Fibroblast of lung (primary cell): Measurements from ENCODE around the gene TENM3. TPM values are rescaled to one million over a fixed set of nuclear protein-coding genes. Genes with fewer than 3 reads are reported as not detected.

Experiments
- DNase-seq, 2 donors: peaks; one replicate each; pipeline versions ENCODE4 v3.0.0 to v3.0.0-alpha.2; 2010; ENCODE audit warnings: low read depth in 2 of 2
- H2AFZ ChIP-seq: 2 replicates; pipeline ENCODE4 v1.5.1; 2012; ENCODE audit warnings: low read length, control low read depth, inconsistent platforms
- H3K27ac ChIP-seq: 2 replicates; pipeline ENCODE4 v1.5.1; 2011; ENCODE audit warnings: low read length, control low read depth; ENCODE audit not compliant: insufficient read depth
- H3K27me3 ChIP-seq: 2 replicates; pipeline ENCODE4 v1.5.1; 2011; ENCODE audit warnings: mild to moderate bottlenecking, low read length; ENCODE audit not compliant: control insufficient read depth, insufficient read depth
- H3K36me3 ChIP-seq: 2 replicates; pipeline ENCODE4 v1.5.1; 2011; ENCODE audit warnings: low read length; ENCODE audit not compliant: control insufficient read depth, insufficient read depth
- H3K4me1 ChIP-seq: 2 replicates; pipeline ENCODE4 v1.5.1; 2011; ENCODE audit warnings: low read length; ENCODE audit not compliant: control insufficient read depth, insufficient read depth; ENCODE audit errors: extremely low read depth
- H3K4me2 ChIP-seq: 2 replicates; pipeline ENCODE4 v1.5.1; 2011; ENCODE audit warnings: low read length, control low read depth; ENCODE audit not compliant: insufficient read depth; ENCODE audit errors: extremely low read depth
- H3K4me3 ChIP-seq, 4 experiments: fragments of 200-600 bp in 1 of 4; sonication (generic) in 1 of 4; replicated peaks in 1 of 4; 2 replicates each; pipeline ENCODE4 v1.5.1; 2011 to 2016; ENCODE audit warnings: low read length in 4 of 4, low read depth in 3 of 4, mild to moderate bottlenecking in 3 of 4, control low read depth in 2 of 4, inconsistent platforms in 1 of 4, mixed read lengths in 1 of 4; ENCODE audit not compliant: insufficient read depth in 1 of 4; ENCODE audit errors: control extremely low read depth in 1 of 4
- H3K79me2 ChIP-seq: 2 replicates; pipeline ENCODE4 v1.5.1; 2012; ENCODE audit warnings: mild to moderate bottlenecking, low read length, inconsistent platforms; ENCODE audit not compliant: control insufficient read depth, insufficient read depth
- H3K9ac ChIP-seq: 2 replicates; pipeline ENCODE4 v1.5.1; 2011; ENCODE audit warnings: mild to moderate bottlenecking, low read length, control low read depth; ENCODE audit not compliant: insufficient read depth
- H3K9me3 ChIP-seq: 2 replicates; pipeline ENCODE4 v1.5.1; 2012; ENCODE audit warnings: low read depth, low read length; ENCODE audit not compliant: control insufficient read depth, insufficient read depth
- H4K20me1 ChIP-seq: 2 replicates; pipeline ENCODE4 v1.5.1; 2011; ENCODE audit warnings: low read length; ENCODE audit not compliant: control insufficient read depth, insufficient read depth; ENCODE audit errors: extremely low read depth
- CTCF ChIP-seq, 2 donors: IDR thresholded peaks in 1 of 2; conservative IDR thresholded peaks in 1 of 2; 1 replicate in 1 of 2; 2 replicates in 1 of 2; pipeline ENCODE4 v1.5.1; 2011 to 2012; ENCODE audit warnings: low read length in 2 of 2, control low read depth in 1 of 2, inconsistent platforms in 1 of 2, low read depth in 1 of 2, mild to moderate bottlenecking in 1 of 2
- EZH2 ChIP-seq: IDR thresholded peaks from 2 replicates; pipeline ENCODE4 v1.5.1; 2012; ENCODE audit warnings: low read length, control low read depth, mild to moderate bottlenecking; ENCODE audit errors: missing control alignments
- polyA plus RNA-seq, 2 donors: library from polyadenylated mRNA; depleted of rRNA in 1 of 2; stranded (reverse) in 1 of 2; unstranded in 1 of 2; fragments of >200 nt; gene quantifications; 2 replicates each; pipeline ENCODE4 v1.2.1, GENCODE V29; 2011 to 2012; ENCODE audit warnings: missing spikeins in 1 of 2
- total RNA-seq: library from RNA; depleted of rRNA; stranded (reverse); fragments of >200 nt; gene quantifications from 2 replicates; pipeline ENCODE4 v1.2.1, GENCODE V29; 2014

TENM3 gene
- total and polyA plus RNA-seq, 2 donors (not counting 1 experiment from before 2014, with no cell fraction given), result 2.7 to 3.6 TPM

GRCh38 chr4:182538031-182538430 lies 294.8 kb downstream of the TENM3 start:
- Histone ChIP-seq H3K36me3 (no peaks in the 10 kb centered on the region), H2AFZ (no peak overlapping the region), H3K9me3 (no peaks in the 10 kb centered on the region), H3K4me1 (no peaks in the 10 kb centered on the region), H4K20me1 (no peaks in the 10 kb centered on the region), H3K9ac (no peak overlapping the region), H3K4me2 (no peak overlapping the region), H3K4me3 (no peak overlapping the region), H3K27ac (no peak overlapping the region), H3K27me3 (no peaks in the 10 kb centered on the region), H3K79me2 (no peaks in the 10 kb centered on the region)
- no peak for TF ChIP-seq EZH2
- TF ChIP-seq CTCF (conservative IDR thresholded peaks at IDR 0.05 in 1 of 2, IDR thresholded peaks at IDR 0.05 in 1 of 2; ENCODE audit: low read depth in 1 of 2, low read length in 2 of 2), result no peak
- no peak for DNase-seq

- Histone ChIP-seq H4K20me1 (no peaks in the 10 kb centered on the region), H3K27me3 (no peaks in the 10 kb centered on the region), H3K9me3 (no peaks in the 10 kb centered on the region), H3K4me1 (no peaks in the 10 kb centered on the region), H3K79me2 (no peaks in the 10 kb centered on the region), H3K4me2 (no peak overlapping the region), H3K36me3 (no peaks in the 10 kb centered on the region), H3K4me3 (no peak overlapping the region), H2AFZ (no peak overlapping the region), H3K9ac (no peak overlapping the region), H3K27ac (no peak overlapping the region)
- no peak for DNase-seq
- no peak for TF ChIP-seq CTCF (conservative IDR thresholded peaks at IDR 0.05 in 1 of 2, IDR thresholded peaks at IDR 0.05 in 1 of 2; ENCODE audit: low read depth in 1 of 2, low read length in 2 of 2)
- no peak for TF ChIP-seq EZH2
Observed at GRCh38 chr4:182540496-182540895, 297.3 kb downstream of the TENM3 start.

- H3K36me3 ChIP-seq, result no peaks in the 10 kb centered on the region
- no peaks in the 10 kb centered on the region for H3K27me3 ChIP-seq
- no peak overlapping the region for H3K4me3 ChIP-seq
- no peaks in the 10 kb centered on the region for H3K9me3 ChIP-seq
- TF ChIP-seq CTCF (conservative IDR thresholded peaks at IDR 0.05 in 1 of 2, IDR thresholded peaks at IDR 0.05 in 1 of 2; ENCODE audit: low read depth in 1 of 2, low read length in 2 of 2) (no peak), EZH2 (no peak)
- H3K79me2 ChIP-seq, result no peaks in the 10 kb centered on the region
- DNase-seq, result no peak
- no peaks in the 10 kb centered on the region for H4K20me1 ChIP-seq
- H3K27ac ChIP-seq, result no peak overlapping the region
- H2AFZ ChIP-seq, result no peak overlapping the region
- no peak overlapping the region for H3K9ac ChIP-seq
- H3K4me1 ChIP-seq, result no peaks in the 10 kb centered on the region
- H3K4me2 ChIP-seq, result no peak overlapping the region
Observed at GRCh38 chr4:182547435-182547834, 304.2 kb downstream of the TENM3 start.
